SH-SY5Y (cell line): ENCODE measurements around the gene CYB561D1.

Experiments used
- GATA2 ChIP-seq: IDR thresholded peaks from 2 replicates; pipeline ENCODE4 v1.6.1; 2011; ENCODE audit warnings: mild to moderate bottlenecking, low read depth, low read length
- GATA3 ChIP-seq: IDR thresholded peaks from 2 replicates; pipeline ENCODE4 v1.6.1; 2011; ENCODE audit warnings: low read depth, mild to moderate bottlenecking, low read length, moderate library complexity

GRCh38 chr1:109543988-109544735, 50.3 kb downstream of the CYB561D1 start:
- no peak for TF ChIP-seq GATA3
- no peak for TF ChIP-seq GATA2
